ACHN (cell line): ENCODE data around the gene OR2S2.
A peak's percentile ranks its signal among the peaks of the same experiment; 100 is the strongest.

ENCODE experiments used
- DNase-seq: peaks from one replicate; pipeline ENCODE4 v3.0.0-alpha.2; 2015
- in situ Hi-C: cut with HindIII; loops from 2 replicates; pipeline ENCODE4 v1.10.0; 2017; ENCODE audit warnings: low sequenced_read_pairs, low pct_ligation_motif_present, low pct_unique_long_range_greater_than_20kb

OR2S2 gene

DNA sequence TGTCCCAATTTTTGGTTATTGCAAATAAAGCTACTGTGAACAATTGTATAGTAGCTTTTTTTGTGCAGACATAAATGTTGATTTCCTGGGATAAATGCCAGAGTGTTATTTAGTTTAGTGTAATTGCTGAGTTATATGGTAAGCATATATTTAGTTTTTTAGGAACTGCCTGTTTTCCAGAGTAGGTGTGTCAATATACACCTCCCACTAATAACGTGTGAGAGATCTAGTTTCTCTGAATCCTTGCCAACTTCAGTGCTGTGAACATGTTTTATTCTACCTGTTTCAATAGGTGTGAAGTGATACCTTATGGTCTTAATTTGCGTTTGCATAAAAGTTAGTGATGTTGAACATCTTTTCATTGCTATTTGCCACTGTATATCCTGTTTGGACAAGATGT lies 9.1 kb upstream of the OR2S2 start:
- in situ Hi-C loops: no loop called here
- no peak for DNase-seq

GRCh38 chr9:35966433-35966832 lies 8.5 kb upstream of the OR2S2 start:
- DNase-seq: no peak
- in situ Hi-C loops: no loop called here

GRCh38 chr9:35965011-35965410 lies 7.1 kb upstream of the OR2S2 start:
- in situ Hi-C loops: no loop called here

GRCh38 chr9:35962126-35962906 lies 4.4 kb upstream of the OR2S2 start:
- DNase-seq: no peak
- in situ Hi-C loops: no loop called here

More at GRCh38 chr9:35965011-35965410, 7.1 kb upstream of the OR2S2 start:
- no peak for DNase-seq

DNA sequence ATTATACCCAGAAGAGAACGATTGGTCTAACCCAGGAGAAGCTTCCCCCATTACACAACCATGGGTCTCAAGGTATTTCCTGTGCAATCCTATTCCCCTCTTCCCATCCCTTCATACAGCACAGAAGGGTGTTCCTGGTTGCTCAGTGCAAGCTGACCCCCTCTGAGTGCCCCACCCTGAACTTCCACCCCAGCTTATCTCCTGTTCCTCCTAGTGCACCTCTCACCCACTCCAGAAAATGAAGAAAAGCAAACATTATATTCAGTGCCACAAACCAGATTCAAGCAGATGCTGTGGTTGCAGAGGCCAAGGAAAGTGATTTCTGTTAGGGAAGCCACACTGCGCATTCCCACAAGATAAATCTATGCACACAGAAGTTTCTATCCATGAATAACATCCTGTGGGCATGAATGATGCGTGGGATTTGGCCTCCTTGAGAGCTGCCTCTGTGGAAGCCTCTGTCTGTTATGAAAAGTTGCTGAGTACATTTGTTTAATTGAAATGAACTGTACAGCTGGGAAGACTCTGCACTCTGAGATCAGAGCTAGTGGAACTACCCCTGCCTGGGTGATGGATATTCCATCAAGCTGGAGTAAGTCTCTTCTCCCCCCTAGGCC lies 2.2 kb upstream of the OR2S2 start:
- DNase-seq: no peak
- in situ Hi-C loops: no loop called here

- in situ Hi-C loops: no loop called here
- no peak for DNase-seq
Observed at GRCh38 chr9:35956651-35957050, 1.3 kb downstream of the OR2S2 start.

DNA sequence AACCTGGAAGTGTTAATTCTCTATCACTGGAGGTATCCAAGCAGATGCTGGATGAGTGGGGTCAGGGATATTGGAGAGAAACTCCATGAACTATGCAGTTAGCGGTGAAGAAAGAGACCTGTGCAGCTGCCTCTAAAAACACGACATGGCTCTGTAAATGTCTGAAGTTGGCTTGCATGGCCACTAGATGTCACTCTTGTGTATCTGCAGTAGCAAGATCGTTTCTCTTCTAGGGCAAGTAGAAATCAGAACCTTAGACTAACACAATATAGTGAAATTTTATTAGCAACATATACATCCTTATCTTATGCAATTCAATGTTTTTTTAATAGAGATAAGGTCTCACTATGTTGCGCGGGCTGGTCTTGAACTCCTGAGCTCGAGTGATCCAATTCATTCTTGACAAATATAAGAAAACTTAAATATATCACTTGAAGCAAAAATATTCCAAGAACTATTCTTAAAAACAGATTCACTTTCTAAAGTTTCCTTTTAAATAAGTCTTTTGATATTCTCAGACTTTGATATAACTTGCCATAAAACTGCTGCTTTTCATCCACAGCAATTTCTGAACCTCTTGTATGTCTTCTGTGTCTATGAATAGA lies 2.9 kb downstream of the OR2S2 start:
- peak; percentile 66 for DNase-seq
- in situ Hi-C loops: no loop called here

- DNase-seq: no peak
- in situ Hi-C loops: no loop called here
Observed at GRCh38 chr9:35952526-35953191, 5.3 kb downstream of the OR2S2 start.

DNA sequence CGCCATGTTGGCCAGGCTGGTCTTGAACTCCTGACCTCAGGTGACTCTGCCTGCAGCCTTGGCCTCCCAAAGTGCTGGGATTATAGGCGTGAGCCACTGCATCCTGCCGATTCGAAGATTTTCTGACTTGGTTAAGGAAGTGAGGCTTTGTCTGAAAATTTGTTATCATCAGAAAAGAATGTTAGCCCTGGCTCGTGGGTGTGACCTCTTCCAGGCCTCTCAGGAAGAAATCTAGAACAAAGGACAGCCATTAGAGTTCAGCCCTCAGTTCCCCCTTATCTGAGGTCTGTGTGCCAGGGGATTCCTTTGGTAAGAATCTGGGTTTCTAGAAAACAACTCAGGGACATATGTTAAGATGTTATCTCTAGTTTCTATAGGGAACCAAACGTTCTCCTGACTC lies 6.2 kb downstream of the OR2S2 start:
- no peak for DNase-seq
- in situ Hi-C loops: no loop called here

DNA sequence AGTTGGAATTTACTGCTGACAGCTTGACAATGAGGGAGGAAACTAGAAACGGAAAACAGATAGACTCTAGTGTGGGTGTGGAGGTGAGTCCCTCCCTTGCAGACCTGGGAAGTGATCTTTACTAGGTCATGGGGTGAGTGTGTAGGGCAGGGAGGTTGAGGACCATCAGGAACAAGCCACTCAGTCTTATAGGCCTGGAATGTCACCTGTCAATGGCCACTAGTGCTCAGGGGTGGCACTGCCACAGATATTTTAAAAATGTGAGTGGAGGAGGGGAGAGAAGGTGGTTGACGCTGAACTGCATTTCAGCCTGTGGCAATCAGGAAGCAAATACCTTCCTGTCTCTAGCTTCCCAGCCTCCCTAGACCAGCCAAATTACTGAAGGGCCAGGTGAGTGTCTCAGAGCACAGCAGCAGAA lies 9.0 kb downstream of the OR2S2 start:
- in situ Hi-C loops: no loop called here
- no peak for DNase-seq

GRCh38 chr9:35948451-35948850 lies 9.5 kb downstream of the OR2S2 start:
- DNase-seq: no peak
- in situ Hi-C loops: no loop called here

GRCh38 chr9:35945341-35946018 lies 12.5 kb downstream of the OR2S2 start:
- in situ Hi-C loops: no loop called here
- DNase-seq: peak; percentile 91

DNA sequence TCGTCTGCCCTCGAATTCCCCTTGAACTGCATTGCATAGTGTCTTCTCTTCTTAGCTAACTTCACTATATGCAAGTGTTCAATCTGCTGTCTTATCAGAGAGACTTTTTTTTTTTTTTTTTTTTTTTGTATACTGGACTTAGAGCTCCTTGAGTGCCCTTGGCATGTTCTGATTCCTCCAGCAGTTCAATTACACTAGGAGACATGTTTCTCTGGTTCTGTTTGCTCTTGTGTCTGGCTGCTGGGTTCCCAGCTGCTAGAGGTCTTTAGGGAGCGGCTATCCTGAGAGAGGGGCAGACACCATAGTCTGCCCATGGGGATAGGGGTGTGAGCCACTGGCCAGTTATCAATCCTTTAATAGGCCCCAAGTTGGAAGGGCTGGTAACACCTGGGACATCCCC lies 13.1 kb downstream of the OR2S2 start:
- in situ Hi-C loops: no loop called here
- DNase-seq: no peak

DNA sequence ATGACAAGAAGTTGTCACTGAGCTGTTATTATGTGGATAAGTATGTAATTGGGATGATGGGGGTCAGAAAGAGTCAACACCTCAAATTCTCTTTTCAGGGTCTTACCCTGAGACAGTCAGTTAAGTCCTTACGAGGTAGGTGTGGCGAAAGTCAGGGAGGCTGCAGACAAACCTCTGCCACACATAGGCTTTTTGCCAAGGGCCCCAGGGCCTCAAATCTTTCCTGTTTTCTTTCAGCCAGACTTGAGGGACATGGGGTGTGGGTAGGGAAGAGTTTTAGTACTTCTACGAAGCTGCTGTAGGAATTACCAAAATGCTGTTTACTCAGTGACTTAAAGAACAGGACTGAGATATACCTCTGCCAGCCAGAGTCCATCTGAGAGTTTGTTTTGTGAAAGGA lies 13.8 kb downstream of the OR2S2 start:
- in situ Hi-C loops: no loop called here
- DNase-seq: no peak

- in situ Hi-C loops: no loop called here
- no peak for DNase-seq
Observed at GRCh38 chr9:35942286-35942685, 15.7 kb downstream of the OR2S2 start.

GRCh38 chr9:35940458-35941407 lies 17.2 kb downstream of the OR2S2 start:
- in situ Hi-C loops: no loop called here
- no peak for DNase-seq

DNA sequence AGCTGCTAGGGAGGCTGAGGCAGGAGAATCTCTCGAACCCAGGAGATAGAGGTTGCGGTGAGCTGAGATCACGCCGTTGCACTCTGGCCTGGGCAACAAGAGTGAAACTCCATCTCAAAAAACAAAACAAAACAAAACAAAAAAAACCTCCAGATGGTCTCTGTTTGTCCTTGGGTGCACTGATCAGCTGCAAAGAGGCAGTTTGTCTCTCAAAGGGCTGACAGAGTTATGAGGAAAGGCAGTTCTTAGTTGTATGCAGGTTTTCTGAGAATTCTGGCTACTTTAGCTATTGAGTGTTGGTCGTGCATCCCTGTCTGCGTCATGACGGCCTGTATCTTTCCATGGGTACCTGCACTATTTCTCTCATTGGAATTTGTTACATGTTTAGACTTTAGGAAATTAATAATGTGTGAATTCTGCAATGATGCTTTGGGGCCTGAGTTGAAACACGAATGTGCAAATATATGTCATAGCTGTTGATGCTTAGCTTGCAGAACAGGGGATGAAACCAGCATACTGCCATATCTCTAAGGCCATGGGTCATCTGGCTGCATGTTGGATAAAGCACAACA lies 18.2 kb downstream of the OR2S2 start:
- in situ Hi-C loops: no loop called here
- no peak for DNase-seq
